ENCODE measurements around the gene RNF114.
"Not testable (repeated sequence)": the region's sequence is repeated elsewhere in the genome, so short reads cannot be mapped to it uniquely, and the experiment has no call there.

RNF114 gene

DNA sequence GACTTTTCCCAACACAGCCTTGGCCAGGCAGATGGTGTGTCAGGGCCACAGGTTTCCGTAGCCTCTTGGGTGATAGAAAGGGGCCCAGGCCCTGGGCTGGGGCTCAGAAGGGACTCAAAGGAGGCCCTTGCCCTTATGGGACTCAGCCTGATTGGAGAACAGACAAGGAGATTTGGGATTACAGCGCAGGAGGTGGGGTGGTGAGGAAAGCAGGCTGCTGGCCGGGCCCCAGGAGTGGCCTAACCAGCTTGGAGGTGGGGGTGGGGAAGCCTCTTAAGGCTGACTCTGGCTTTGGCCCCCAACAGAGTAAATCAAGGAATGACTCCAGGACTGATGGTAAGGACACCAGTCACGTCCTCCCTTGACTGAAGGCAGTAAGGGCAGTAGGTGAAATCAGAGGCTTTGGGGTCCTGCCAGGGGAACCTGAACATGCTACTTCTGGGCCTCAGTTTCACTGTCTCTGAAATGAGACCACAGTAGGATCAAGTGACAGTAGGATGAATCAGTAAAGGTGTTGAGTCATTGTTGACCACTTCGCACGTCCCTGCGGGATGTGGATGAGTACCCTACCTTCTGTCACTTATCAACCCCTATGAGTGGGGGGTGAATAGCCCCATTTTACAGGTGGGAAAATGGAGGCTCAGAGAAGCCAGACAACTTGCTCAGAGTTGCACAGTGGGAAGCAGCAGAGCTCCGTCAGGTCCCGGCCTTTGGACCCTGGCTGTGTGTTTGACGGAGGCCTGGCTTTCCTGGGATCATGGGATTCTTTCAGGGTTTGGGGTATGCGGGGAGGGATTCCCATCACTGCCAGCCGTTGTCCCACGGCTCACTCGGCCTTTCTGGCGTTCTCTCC lies 51.0 kb downstream of the RNF114 start:
- DNase-seq: no peak

DNA sequence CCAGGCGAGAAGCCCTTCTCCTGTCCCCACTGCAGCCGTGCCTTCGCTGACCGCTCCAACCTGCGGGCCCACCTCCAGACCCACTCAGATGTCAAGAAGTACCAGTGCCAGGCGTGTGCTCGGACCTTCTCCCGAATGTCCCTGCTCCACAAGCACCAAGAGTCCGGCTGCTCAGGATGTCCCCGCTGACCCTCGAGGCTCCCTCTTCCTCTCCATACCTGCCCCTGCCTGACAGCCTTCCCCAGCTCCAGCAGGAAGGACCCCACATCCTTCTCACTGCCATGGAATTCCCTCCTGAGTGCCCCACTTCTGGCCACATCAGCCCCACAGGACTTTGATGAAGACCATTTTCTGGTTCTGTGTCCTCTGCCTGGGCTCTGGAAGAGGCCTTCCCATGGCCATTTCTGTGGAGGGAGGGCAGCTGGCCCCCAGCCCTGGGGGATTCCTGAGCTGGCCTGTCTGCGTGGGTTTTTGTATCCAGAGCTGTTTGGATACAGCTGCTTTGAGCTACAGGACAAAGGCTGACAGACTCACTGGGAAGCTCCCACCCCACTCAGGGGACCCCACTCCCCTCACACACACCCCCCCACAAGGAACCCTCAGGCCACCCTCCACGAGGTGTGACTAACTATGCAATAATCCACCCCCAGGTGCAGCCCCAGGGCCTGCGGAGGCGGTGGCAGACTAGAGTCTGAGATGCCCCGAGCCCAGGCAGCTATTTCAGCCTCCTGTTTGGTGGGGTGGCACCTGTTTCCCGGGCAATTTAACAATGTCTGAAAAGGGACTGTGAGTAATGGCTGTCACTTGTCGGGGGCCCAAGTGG lies 51.9 kb downstream of the RNF114 start:
- DNase-seq: no peak

DNA sequence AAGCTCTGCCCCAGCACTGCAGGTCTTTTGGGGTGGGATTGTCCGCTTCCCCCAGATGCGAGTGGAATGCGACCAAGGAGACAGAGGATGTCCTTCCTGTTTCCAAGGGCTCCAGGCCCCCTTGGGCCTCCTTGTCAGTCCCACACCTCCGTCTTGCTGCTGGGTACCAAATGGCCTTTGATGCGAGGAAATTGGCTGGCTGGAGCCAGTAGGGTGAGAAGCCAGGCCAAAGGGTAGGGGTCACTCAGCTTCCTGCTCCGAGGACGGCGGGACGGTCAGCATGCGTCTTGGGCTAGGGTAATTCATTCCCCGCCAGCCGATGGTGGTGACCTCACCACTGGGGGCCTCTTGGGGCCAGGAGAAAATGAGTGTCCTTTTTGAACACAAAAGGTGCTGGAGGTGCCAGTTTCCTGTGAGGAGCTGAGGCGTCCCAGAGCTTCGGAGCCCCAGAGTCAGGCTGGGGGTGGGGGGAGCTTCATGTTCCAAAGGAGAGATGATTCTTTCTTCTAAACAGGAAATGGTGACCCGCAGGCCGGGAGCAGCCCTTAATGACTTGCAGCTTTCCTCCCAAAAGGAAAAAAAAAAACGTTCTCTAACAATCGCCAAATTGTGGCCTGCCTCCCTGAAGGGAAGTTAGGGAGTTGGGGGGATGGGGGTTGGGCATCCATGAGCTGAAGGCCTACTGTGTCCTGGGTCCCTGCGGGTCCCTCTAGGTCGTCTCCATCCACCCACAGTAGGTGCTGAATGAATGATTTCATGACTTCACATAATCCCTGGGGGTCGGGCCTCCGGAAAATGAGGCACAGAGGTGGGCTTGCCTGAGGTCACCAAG lies 53.3 kb downstream of the RNF114 start:
- no peak for DNase-seq

DNA sequence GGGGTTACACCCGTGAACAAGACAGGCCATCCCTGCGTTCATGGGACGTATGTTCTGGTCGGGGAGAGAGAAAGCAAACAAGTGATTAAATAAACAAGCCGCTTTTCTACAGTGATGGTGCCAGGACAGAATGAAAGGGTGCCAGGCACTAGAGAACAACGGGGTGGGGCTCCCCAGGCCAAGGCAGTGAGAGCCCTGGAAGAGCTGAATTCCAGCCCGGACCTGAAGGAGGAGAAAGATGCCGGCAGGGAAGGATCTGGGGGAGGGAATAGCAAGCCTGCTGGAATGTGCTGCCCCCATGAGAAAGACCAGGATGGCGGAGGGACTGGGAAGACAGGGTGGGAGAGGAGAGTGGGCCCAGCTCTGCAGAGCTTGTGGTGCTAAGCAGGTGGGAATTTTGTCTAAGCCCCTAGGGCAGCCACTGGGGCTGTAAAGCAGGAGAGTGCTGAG lies 54.1 kb downstream of the RNF114 start:
- no peak for DNase-seq

DNA sequence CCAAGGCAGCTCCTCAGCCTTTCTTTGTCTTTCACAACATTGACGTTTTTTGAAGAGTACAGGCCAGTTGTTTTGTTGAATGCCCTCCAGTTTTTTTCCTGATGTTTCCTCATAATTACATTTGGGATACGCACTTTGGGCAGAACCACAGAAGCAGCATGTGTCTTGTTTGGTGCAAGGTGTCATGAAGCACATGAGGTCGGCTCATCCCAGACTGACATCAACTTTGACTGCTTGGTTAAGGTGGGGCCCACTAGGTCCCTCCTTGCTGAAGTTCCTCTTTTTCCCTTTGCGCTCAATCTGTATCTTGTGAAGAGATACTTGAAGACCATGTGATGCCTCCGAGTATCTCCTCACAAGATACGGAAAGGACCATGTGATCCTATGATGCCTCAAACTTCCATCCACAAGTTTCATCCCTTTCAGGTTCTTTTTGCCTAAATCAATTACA lies 57.1 kb downstream of the RNF114 start:
- no peak for DNase-seq

DNA sequence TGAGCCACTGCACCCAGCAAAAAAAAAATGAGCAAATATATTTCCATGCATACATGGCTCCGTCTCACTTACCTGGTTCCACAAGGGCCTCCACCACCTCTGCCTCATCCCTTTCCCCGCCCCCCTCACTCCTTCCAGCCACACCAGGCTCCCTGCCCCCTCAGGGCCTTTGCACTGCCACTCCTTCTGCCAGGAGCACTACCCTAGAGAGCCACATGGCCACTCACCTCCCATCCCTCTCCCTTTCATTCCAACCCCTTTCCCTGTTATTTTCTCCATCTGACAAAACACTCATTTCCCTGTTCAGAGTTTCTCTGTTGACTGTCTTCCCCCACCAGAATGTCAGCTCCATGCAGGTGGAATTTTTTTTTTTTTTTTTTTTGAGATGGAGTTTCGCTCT lies 59.4 kb downstream of the RNF114 start:
- no peak for DNase-seq

DNA sequence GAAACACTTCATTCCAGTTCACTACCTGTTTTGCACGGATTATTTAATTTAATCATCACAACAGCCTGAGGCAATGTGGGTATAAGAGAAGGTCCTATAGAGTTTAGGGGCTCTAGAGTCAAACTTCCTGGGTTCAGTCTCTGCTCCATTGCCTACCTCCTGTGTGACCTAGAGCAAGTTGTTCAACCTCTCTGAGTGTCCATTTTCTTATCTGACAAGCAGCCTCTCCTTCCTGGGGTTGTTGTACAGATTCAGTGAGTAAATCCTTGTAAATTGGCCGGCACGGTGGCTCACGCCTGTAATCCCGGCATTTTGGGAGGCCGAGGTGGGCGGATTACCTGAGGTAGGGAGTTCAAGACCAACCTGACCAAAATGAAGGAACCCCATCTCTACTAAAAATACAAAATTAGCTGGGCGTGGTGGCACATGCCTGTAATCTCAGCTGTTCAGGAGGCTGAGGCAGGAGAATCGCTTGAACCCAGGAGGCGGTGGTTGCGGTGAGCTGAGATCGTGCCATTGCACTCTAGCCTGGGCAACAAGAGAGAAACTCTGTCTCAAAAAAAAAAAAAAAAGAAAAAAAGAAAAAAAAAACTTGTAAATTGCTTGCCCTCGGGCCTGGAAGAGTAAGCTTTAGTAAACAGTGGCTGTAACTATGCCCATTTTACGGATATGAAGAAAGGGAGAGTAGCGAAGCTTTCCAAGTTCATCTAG lies 62.4 kb downstream of the RNF114 start:
- DNase-seq: not testable (repeated sequence)

DNA sequence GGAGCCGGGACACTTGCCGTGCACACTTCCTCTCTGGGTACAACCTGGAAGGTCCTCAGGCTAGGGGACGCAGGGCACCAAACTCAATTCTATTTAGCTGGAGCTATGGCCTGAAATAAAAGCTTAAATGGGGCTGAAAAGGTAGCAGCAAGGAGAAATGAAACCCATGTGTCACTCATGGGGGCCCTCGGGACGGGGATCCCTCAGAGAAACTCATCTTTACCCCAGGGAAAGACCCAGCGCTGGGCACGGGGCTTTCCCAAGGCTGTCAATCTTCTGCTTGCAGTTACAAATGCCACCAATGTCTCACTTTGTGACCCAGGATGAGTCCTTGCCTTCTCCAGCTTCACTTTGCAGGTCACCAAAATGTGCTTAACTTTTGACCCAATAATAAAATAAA lies 63.1 kb downstream of the RNF114 start:
- DNase-seq: no peak

DNA sequence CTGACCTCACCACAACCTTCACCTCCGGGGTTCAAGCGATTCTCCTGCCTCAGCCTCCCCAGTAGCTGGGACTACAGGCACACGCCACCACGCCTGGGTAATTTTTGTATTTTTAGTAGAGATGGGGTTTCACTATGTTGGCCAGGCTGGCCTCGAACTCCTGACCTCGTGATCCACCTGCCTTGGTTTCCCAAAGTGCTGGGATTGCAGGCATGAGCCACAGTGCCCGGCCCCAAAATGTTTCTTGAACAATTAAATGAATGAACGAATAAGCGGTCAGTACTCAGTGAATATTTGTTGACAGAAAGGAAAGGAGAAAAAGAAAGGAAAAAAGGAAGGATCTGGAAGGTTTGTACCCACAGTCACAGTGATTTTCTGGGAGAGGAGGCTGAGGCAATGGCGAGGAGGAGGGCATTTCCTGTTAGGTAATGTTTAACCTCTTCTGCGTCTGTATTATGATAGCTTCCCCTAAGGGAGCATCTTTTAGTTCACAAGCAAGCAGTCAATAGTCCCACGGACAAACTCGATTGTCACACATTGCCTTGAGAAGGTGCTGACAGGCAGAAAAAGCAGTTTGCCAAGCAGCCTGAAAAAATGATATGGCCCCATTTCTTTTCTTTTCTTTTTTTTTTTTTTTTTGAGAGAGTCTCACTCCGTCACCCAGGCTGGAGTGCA lies 64.5 kb downstream of the RNF114 start:
- not testable (repeated sequence) for DNase-seq

DNA sequence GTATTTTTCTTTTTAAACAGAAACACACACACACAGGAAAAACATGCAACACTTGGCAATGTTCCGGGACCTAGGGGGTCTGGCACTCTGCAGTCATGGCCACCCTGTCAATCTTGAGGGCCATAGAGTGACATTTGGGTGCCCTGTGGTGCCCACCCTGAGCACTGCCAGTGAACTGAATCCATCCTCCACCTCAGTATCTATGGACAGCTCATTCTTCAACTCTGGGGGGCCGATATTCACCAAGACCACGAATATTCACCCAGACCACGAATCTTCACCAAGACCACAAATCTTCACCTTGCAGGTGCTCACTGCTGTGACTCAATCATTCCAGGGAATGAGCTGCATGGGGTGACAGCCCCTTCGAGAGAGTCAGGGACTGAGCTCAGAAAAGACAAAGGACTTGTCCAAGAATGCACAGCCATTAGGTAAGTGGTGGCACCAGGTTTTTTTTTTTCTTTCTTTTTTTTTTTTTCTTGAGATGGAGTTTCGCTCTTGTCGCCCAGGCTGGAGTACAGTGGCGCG lies 65.7 kb downstream of the RNF114 start:
- DNase-seq: no peak

DNA sequence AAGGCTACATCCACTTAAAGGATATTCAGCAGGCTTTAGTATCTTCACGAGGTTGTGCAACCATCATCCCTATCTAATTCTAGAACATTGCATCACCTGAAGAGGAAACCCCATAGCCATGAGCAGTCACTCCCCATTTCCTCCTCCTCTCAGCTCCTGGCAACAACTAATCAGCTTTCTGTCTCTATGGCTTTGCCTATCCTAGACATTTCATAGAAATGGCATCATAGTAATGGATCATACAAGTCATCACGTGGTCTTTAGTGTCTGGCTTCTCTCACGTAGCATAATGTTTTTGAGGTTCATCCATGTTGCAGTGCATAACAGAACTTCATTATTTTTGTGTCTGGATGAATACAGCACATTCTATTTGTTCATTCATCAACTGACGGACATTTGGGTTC lies 67.1 kb downstream of the RNF114 start:
- DNase-seq: no peak

All from NCI-H1048 (cell line).